IMR-90 (cell line): Measurements from ENCODE around the gene PLXND1. TPM values are rescaled to one million over a fixed set of nuclear protein-coding genes. Genes with fewer than 3 reads are reported as not detected.

ENCODE experiments used
- ATAC-seq: fragments of 200-7000 bp; cut with Tn5 transposase; 2 replicates; pipeline ENCODE4 v1.9.1; 2020; ENCODE audit warnings: low read depth, mild to moderate bottlenecking, moderate library complexity
- BruUV-seq: library from RNA; stranded (reverse); fragments of 400-500 nt; replicated peaks from 2 replicates; lab custom pipeline; 2021; lab: Mats Ljungman, UMichigan
- CTCF ChIA-PET: fragments of 300-600 bp; formaldehyde crosslinking; extraction: SDS; loops from one replicate; lab custom pipeline; 2021; ENCODE audit warnings: antibody characterized with exemption; lab: Yijun Ruan, JAX
- POLR2A ChIA-PET: fragments of 300-600 bp; sonication (Branson Sonifier 250); formaldehyde crosslinking; loops from one replicate; lab custom pipeline; 2022; ENCODE audit warnings: antibody characterized with exemption; ENCODE audit not compliant: unreplicated experiment; lab: Charles Lee
- DNase-seq: peaks from one replicate; pipeline ENCODE4 v3.0.0; 2013
- H2AFZ ChIP-seq: replicated peaks from 2 replicates; pipeline ENCODE3; 2013; ENCODE audit warnings: low read length, mild to moderate bottlenecking; ENCODE audit not compliant: poor library complexity
- H2AK5ac ChIP-seq: 2 replicates; pipeline ENCODE4 v1.6.1; 2013; ENCODE audit warnings: low read depth, low read length, inconsistent platforms
- H2AK9ac ChIP-seq: replicated peaks from 2 replicates; pipeline ENCODE3; 2013; ENCODE audit warnings: mild to moderate bottlenecking, low read depth, low read length, moderate library complexity; ENCODE audit not compliant: poor library complexity
- H2BK120ac ChIP-seq: 2 replicates; pipeline ENCODE4 v1.6.1; 2013; ENCODE audit warnings: low read depth, low read length, inconsistent platforms
- H2BK15ac ChIP-seq: 3 replicates; pipeline ENCODE4 v1.6.1; 2013; ENCODE audit warnings: low read depth, low read length, inconsistent platforms
- H2BK20ac ChIP-seq: 2 replicates; pipeline ENCODE4 v1.6.1; 2013; ENCODE audit warnings: low read depth, mild to moderate bottlenecking, inconsistent platforms, low read length, moderate library complexity
- H2BK5ac ChIP-seq: 2 replicates; pipeline ENCODE4 v1.6.1; 2013; ENCODE audit warnings: mild to moderate bottlenecking, low read depth, low read length, inconsistent platforms; ENCODE audit not compliant: poor library complexity, severe bottlenecking
- H3K14ac ChIP-seq: replicated peaks from 2 replicates; pipeline ENCODE4 v1.6.1; 2013; ENCODE audit warnings: low read depth, low read length, inconsistent platforms
- H3K18ac ChIP-seq: 2 replicates; pipeline ENCODE4 v1.6.1; 2013; ENCODE audit warnings: low read depth, low read length, control low read depth
- H3K23ac ChIP-seq: 2 replicates; pipeline ENCODE4 v1.6.1; 2013; ENCODE audit warnings: low read depth, low read length, inconsistent platforms
- H3K27ac ChIP-seq: 2 replicates; pipeline ENCODE4 v1.5.1; 2013; ENCODE audit warnings: mild to moderate bottlenecking, control low read depth, low read length; ENCODE audit not compliant: insufficient read depth
- H3K27me3 ChIP-seq: 2 replicates; pipeline ENCODE4 v1.6.1; 2013; ENCODE audit warnings: low read length; ENCODE audit not compliant: control insufficient read depth, insufficient read depth
- H3K36me3 ChIP-seq: 2 replicates; pipeline ENCODE4 v1.6.1; 2013; ENCODE audit warnings: low read length, mixed read lengths; ENCODE audit not compliant: control insufficient read depth, insufficient read depth
- H3K4ac ChIP-seq: 2 replicates; pipeline ENCODE4 v1.6.1; 2013; ENCODE audit warnings: low read depth, low read length, inconsistent platforms
- H3K4me1 ChIP-seq: 2 replicates; pipeline ENCODE4 v1.6.1; 2013; ENCODE audit warnings: low read length, mixed read lengths; ENCODE audit not compliant: control insufficient read depth, insufficient read depth
- H3K4me2 ChIP-seq: 2 replicates; pipeline ENCODE4 v1.6.1; 2013; ENCODE audit warnings: low read depth, mild to moderate bottlenecking, control low read depth, low read length, moderate library complexity
- H3K4me3 ChIP-seq: 2 replicates; pipeline ENCODE4 v1.5.1; 2013; ENCODE audit warnings: low read depth, mild to moderate bottlenecking, control low read depth, low read length, moderate library complexity; ENCODE audit not compliant: insufficient read depth
- H3K56ac ChIP-seq: 2 replicates; pipeline ENCODE4 v1.6.1; 2013; ENCODE audit warnings: low read length, inconsistent platforms; ENCODE audit not compliant: insufficient read depth; ENCODE audit errors: extremely low read depth
- H3K79me1 ChIP-seq, 2 experiments: 2 replicates each; pipeline ENCODE4 v1.6.1; 2013; ENCODE audit warnings: low read length in 2 of 2, inconsistent platforms in 1 of 2, low read depth in 1 of 2
- H3K9ac ChIP-seq: 2 replicates; pipeline ENCODE4 v1.6.1; 2013; ENCODE audit warnings: low read depth, low read length, control low read depth
- H3K9me1 ChIP-seq: 2 replicates; pipeline ENCODE4 v1.6.1; 2013; ENCODE audit warnings: low read length, inconsistent platforms; ENCODE audit not compliant: insufficient read depth
- H3K9me3 ChIP-seq: 2 replicates; pipeline ENCODE4 v1.6.1; 2013; ENCODE audit warnings: low read length; ENCODE audit not compliant: control insufficient read depth, insufficient read depth
- H4K20me1 ChIP-seq: 2 replicates; pipeline ENCODE4 v1.6.1; 2013; ENCODE audit warnings: low read length, inconsistent platforms; ENCODE audit not compliant: insufficient read depth
- H4K5ac ChIP-seq: 2 replicates; pipeline ENCODE4 v1.6.1; 2013; ENCODE audit warnings: mild to moderate bottlenecking, low read depth, low read length, control low read depth
- H4K8ac ChIP-seq, 2 experiments: 2 replicates each; pipeline ENCODE4 v1.6.1; 2013; ENCODE audit warnings: low read depth in 2 of 2, low read length in 2 of 2, control low read depth in 1 of 2, inconsistent platforms in 1 of 2
- H4K91ac ChIP-seq: 2 replicates; pipeline ENCODE4 v1.6.1; 2013; ENCODE audit warnings: low read depth, low read length, inconsistent platforms; ENCODE audit not compliant: insufficient read depth
- CEBPB ChIP-seq: IDR thresholded peaks from 2 replicates; pipeline ENCODE4 v1.6.1; 2012; ENCODE audit warnings: low read depth, low read length, improper control_type of control experiment
- CTCF ChIP-seq: conservative IDR thresholded peaks from 2 replicates; pipeline ENCODE4 v1.5.1; 2012; ENCODE audit warnings: mild to moderate bottlenecking, low read depth, low read length, improper control_type of control experiment
- FOS ChIP-seq: fragments of 150-350 bp; IDR thresholded peaks from 2 replicates; pipeline ENCODE4 v1.6.1; 2016; ENCODE audit warnings: low read depth, low read length
- MAFK ChIP-seq: IDR thresholded peaks from 2 replicates; pipeline ENCODE4 v1.6.1; 2012; ENCODE audit warnings: low read depth, low read length, improper control_type of control experiment
- MAZ ChIP-seq: IDR thresholded peaks from 2 replicates; pipeline ENCODE4 v1.6.1; 2012; ENCODE audit warnings: low read depth, mild to moderate bottlenecking, low read length, improper control_type of control experiment, moderate library complexity, borderline replicate concordance
- MXI1 ChIP-seq: IDR thresholded peaks from 2 replicates; pipeline ENCODE4 v1.6.1; 2012; ENCODE audit warnings: low read depth, mild to moderate bottlenecking, low read length, moderate library complexity, borderline replicate concordance
- POLR2A ChIP-seq: IDR thresholded peaks from 2 replicates; pipeline ENCODE4 v1.6.1; 2012; ENCODE audit warnings: mild to moderate bottlenecking, low read depth, low read length
- RAD21 ChIP-seq: IDR thresholded peaks from 2 replicates; pipeline ENCODE4 v1.6.1; 2012; ENCODE audit warnings: low read length, improper control_type of control experiment
- RCOR1 ChIP-seq: IDR thresholded peaks from 2 replicates; pipeline ENCODE4 v1.6.1; 2012; ENCODE audit warnings: mild to moderate bottlenecking, low read length, improper control_type of control experiment; ENCODE audit not compliant: insufficient replicate concordance
- SMC3 ChIP-seq: fragments of 150-350 bp; IDR thresholded peaks from 2 replicates; pipeline ENCODE4 v1.6.1; 2016; ENCODE audit warnings: low read depth, mild to moderate bottlenecking, antibody characterized with exemption, low read length, moderate library complexity
- WGBS, 2 experiments: methylation state at CpG; one replicate each; pipeline versions ENCODE4 v1.1.5 to v1.1.7; 2013; ENCODE audit warnings: missing lambda C conversion rate in 2 of 2; ENCODE audit not compliant: insufficient read length in 1 of 2; ENCODE audit errors: extremely low coverage in 2 of 2; 5-methylcytosine and 5-hydroxymethylcytosine counted together
- dilution Hi-C: fragments of 300-500 bp; cut with HindIII; formaldehyde crosslinking; loops from one replicate; pipeline ENCODE4 v1.14.3; 2018; ENCODE audit warnings: low sequenced_read_pairs; ENCODE audit not compliant: unreplicated experiment
- in situ Hi-C: fragments of 300-500 bp; cut with MboI; formaldehyde crosslinking; loops from 3 replicates; pipeline ENCODE4 v1.14.3; 2019; ENCODE audit warnings: low sequenced_read_pairs, inconsistent platforms, mixed read lengths
- intact Hi-C: fragments of 100-400 bp; cut with micrococcal nuclease; formaldehyde crosslinking; loops from 2 replicates; pipeline ENCODE4 v1.10.0; 2022
- polyA plus RNA-seq, 3 experiments: library from polyadenylated mRNA; depleted of rRNA; stranded (reverse); fragments of >200 nt; gene quantifications; 2 replicates each; pipeline ENCODE4 v1.2.3, GENCODE V29; 2012; ENCODE audit warnings: low replicate concordance in 1 of 3
- total RNA-seq: library from RNA; depleted of rRNA; stranded (reverse); fragments of >200 nt; gene quantifications from 2 replicates; pipeline ENCODE4 v1.2.3, GENCODE V29; 2012
- TF ChIP-seq, protein P1 (sequence below): fragments of 150-350 bp; IDR thresholded peaks from 2 replicates; pipeline ENCODE4 v1.6.1; 2016; ENCODE audit warnings: low read depth, mild to moderate bottlenecking, low read length, moderate library complexity, borderline replicate concordance
- TF ChIP-seq, protein P2 (sequence below): fragments of 150-350 bp; IDR thresholded peaks from 2 replicates; pipeline ENCODE4 v1.6.1; 2017; ENCODE audit warnings: mild to moderate bottlenecking, antibody characterized with exemption, low read length, low read depth

Gene PLXND1
- total and polyA plus RNA-seq, 2 of the 4 experiments (the other 2 are of a cell fraction), result 19.2 to 67.1 TPM

GRCh38 chr3:129560269-129560787, 46.1 kb downstream of the PLXND1 start:
- H3K14ac ChIP-seq, result peak overlapping the region; percentile 96
- H2BK120ac ChIP-seq, result peak overlapping the region; percentile 88
- H3K27me3 ChIP-seq, result no peaks in the 10 kb centered on the region
- H3K4me1 ChIP-seq, result peaks cover 37% of the 10 kb centered on the region
- in situ Hi-C loops (no loop called here), dilution Hi-C loops (no loop called here), intact Hi-C loops (loop anchor here (2.0 to 5.0 kb wide), 2 partner anchors 36 to 118 kb away; partner anchors contain the start of gene IFT122)
- WGBS, 2 experiments, result 80% methylated on average over 1 of the region's 16 CpGs; no CpG with 5 or more reads in 1 of the 2 experiments
- peak overlapping the region; percentile 94 for H3K56ac ChIP-seq
- POLR2A ChIA-PET, result no interaction called here
- H3K4ac ChIP-seq, result peak overlapping the region; percentile 98
- H3K9me1 ChIP-seq, result peaks cover 25% of the 10 kb centered on the region
- H3K9me3 ChIP-seq, result no peaks in the 10 kb centered on the region
- peak overlapping the region; percentile 100 for H4K5ac ChIP-seq
- H3K9ac ChIP-seq, result peak overlapping the region; percentile 94
- H3K18ac ChIP-seq, result peak overlapping the region; percentile 99
- H4K20me1 ChIP-seq, result no peaks in the 10 kb centered on the region
- peak overlapping the region; percentile 24 for H3K4me3 ChIP-seq
- H2BK15ac ChIP-seq, result peak overlapping the region; percentile 95; the same call in 2 of the 3 replicates
- no peak for TF ChIP-seq MXI1
- TF ChIP-seq, protein P1, sequence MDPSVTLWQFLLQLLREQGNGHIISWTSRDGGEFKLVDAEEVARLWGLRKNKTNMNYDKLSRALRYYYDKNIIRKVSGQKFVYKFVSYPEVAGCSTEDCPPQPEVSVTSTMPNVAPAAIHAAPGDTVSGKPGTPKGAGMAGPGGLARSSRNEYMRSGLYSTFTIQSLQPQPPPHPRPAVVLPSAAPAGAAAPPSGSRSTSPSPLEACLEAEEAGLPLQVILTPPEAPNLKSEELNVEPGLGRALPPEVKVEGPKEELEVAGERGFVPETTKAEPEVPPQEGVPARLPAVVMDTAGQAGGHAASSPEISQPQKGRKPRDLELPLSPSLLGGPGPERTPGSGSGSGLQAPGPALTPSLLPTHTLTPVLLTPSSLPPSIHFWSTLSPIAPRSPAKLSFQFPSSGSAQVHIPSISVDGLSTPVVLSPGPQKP, result no peak
- no peak for TF ChIP-seq CEBPB
- TF ChIP-seq RCOR1, result peak; percentile 37
- TF ChIP-seq MAFK, result no peak
- TF ChIP-seq RAD21, result no peak
- no peak for TF ChIP-seq POLR2A
- peak; percentile 67; the same call in 1 of the 2 replicates for TF ChIP-seq MAZ
- TF ChIP-seq FOS, result no peak
- no peak for TF ChIP-seq CTCF
- TF ChIP-seq SMC3, result no peak
- TF ChIP-seq, protein P2, sequence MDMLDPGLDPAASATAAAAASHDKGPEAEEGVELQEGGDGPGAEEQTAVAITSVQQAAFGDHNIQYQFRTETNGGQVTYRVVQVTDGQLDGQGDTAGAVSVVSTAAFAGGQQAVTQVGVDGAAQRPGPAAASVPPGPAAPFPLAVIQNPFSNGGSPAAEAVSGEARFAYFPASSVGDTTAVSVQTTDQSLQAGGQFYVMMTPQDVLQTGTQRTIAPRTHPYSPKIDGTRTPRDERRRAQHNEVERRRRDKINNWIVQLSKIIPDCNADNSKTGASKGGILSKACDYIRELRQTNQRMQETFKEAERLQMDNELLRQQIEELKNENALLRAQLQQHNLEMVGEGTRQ, result no peak
- H3K27ac ChIP-seq, result peak overlapping the region; percentile 98
- peak; percentile 56 for DNase-seq
- peaks cover 49% of the 10 kb centered on the region for H3K36me3 ChIP-seq
- peak overlapping the region; percentile 79 to 99 for H4K8ac ChIP-seq
- H2AFZ ChIP-seq, result peak overlapping the region; percentile 74
- peak overlapping the region; percentile 93 for H3K4me2 ChIP-seq
- peak overlapping the region; percentile 58; the same call in 1 of the 2 replicates for H3K23ac ChIP-seq
- H2AK9ac ChIP-seq, result peak overlapping the region; percentile 96
- H3K79me1 ChIP-seq, result peaks cover 13 to 41% of the 10 kb centered on the region in 2 experiments; a peak in 3 of 4 replicates
- no TSS peak for BruUV-seq
- H2BK20ac ChIP-seq, result peak overlapping the region; percentile 95
- CTCF ChIA-PET, result interaction anchor here (1.8 kb wide), 1 partner anchor 70 kb away, joined by 4 read pairs; no protein-coding TSS in a partner anchor
- peak overlapping the region; percentile 96 for H2AK5ac ChIP-seq
- peak overlapping the region; percentile 97 for H4K91ac ChIP-seq
- ATAC-seq, result peak; percentile 60
- H2BK5ac ChIP-seq, result peak overlapping the region; percentile 96
